Stomach (tissue), 9 donors: ENCODE data around the gene TTC27. TPM values are rescaled to one million over a fixed set of nuclear protein-coding genes. Genes with fewer than 3 reads are reported as not detected.

Experiments
- DNase-seq, 2 donors: peaks; one replicate each; pipeline versions ENCODE4 v3.0.0 to v3.0.0-alpha.2; 2013 to 2019
- H3K27ac ChIP-seq, 5 donors: fragments of 200-600 bp in 4 of 5; sonication (generic) in 4 of 5; one replicate each; pipeline ENCODE4 v1.5.1; 2013 to 2019; ENCODE audit warnings: mild to moderate bottlenecking in 1 of 5, moderate library complexity in 1 of 5
- H3K27me3 ChIP-seq, 3 donors: fragments of 200-600 bp; sonication (generic); one replicate each; pipeline ENCODE4 v1.5.1; 2017 to 2019; ENCODE audit warnings: mixed run types in 1 of 3
- H3K36me3 ChIP-seq, 4 donors: fragments of 200-600 bp; sonication (generic); 1 replicate in 3 of 4; 2 replicates in 1 of 4; pipeline ENCODE4 v1.5.1; 2016 to 2019
- H3K4me1 ChIP-seq, 4 donors: fragments of 200-600 bp; sonication (generic); one replicate each; pipeline ENCODE4 v1.5.1; 2016 to 2019
- H3K4me3 ChIP-seq, 4 donors: fragments of 200-600 bp; sonication (generic) in 3 of 4; one replicate each; pipeline ENCODE4 v1.5.1; 2016 to 2019; ENCODE audit warnings: mild to moderate bottlenecking in 1 of 4
- H3K9me3 ChIP-seq, 4 donors: fragments of 200-600 bp; sonication (generic); one replicate each; pipeline ENCODE4 v1.5.1; 2016 to 2019
- CTCF ChIP-seq, 7 experiments: fragments of 450-650 bp in 4 of 7; fragments of 200-600 bp in 3 of 7; sonication (generic) in 3 of 7; IDR thresholded peaks; one replicate each; pipeline ENCODE4 v1.5.1; 2016 to 2019; ENCODE audit warnings: antibody characterized with exemption in 7 of 7, control low read depth in 2 of 7, mild to moderate bottlenecking in 1 of 7
- EP300 ChIP-seq: sonication (generic); formaldehyde crosslinking; IDR thresholded peaks from one replicate; pipeline ENCODE4 v1.6.1; 2017; ENCODE audit warnings: antibody characterized with exemption
- POLR2A ChIP-seq, 4 donors: fragments of 450-650 bp; IDR thresholded peaks; one replicate each; pipeline ENCODE4 v1.6.1; 2016; ENCODE audit warnings: antibody characterized with exemption in 4 of 4, control low read depth in 2 of 4, mild to moderate bottlenecking in 1 of 4, moderate library complexity in 1 of 4
- POLR2AphosphoS5 ChIP-seq, 3 donors: sonication (generic); formaldehyde crosslinking; IDR thresholded peaks; one replicate each; pipeline ENCODE4 v1.6.1; 2016; ENCODE audit warnings: antibody characterized with exemption in 3 of 3
- WGBS, 5 donors: extraction: QIAGEN DNeasy Blood & Tissue Kit in 3 of 5; methylation state at CpG; one replicate each; pipeline versions ENCODE4 v1.1.5 to v1.1.7; 2013 to 2018; 5-methylcytosine and 5-hydroxymethylcytosine counted together
- intact Hi-C: fragments of 100-400 bp; cut with DNase I; formaldehyde crosslinking; loops from one replicate; pipeline ENCODE4 v1.15.1; 2023; ENCODE audit warnings: low total_unique reads
- polyA plus RNA-seq, 3 donors: library from polyadenylated mRNA; stranded (reverse); fragments of 200-250 nt; gene quantifications; one replicate each; pipeline ENCODE4 v1.2.3, GENCODE V29; 2013
- total RNA-seq, 5 donors: library from RNA; depleted of rRNA; stranded (reverse); fragments of >200 nt; gene quantifications; one replicate each; pipeline versions ENCODE4 v1.1.0 to v1.2.3, GENCODE V29; 2014 to 2016
- donor health status: healthy with polysubstance abuse.
- donor health status: Bipolar disorder and iron deficiency.
- donor health status: healthy.

Gene TTC27
- total and polyA plus RNA-seq, 8 donors = 3.8 to 22.2 (median 5.9) TPM

- H3K27ac ChIP-seq = no peak overlapping the region
- TF ChIP-seq POLR2AphosphoS5 (IDR thresholded peaks at IDR 0.05) = no peak
- no peak for TF ChIP-seq POLR2A (IDR thresholded peaks at IDR 0.05)
- TF ChIP-seq EP300 = no peak
- no peak for DNase-seq
- H3K4me1 ChIP-seq = no peaks in the 10 kb centered on the region
- no peak overlapping the region for H3K4me3 ChIP-seq
- intact Hi-C loops = no loop called here
- no peaks in the 10 kb centered on the region for H3K27me3 ChIP-seq
- H3K36me3 ChIP-seq = peaks cover 0 to 12% (median 1%) of the 10 kb centered on the region in 4 donors
- no peaks in the 10 kb centered on the region for H3K9me3 ChIP-seq
Observed at GRCh38 chr2:32746669-32747068, 118.8 kb downstream of the TTC27 start.

- intact Hi-C loops = no loop called here
- 92 to 100% (median 100%) methylated on average over 1 of the region's 1 CpG for WGBS, 5 donors
Observed at GRCh38 chr2:32748158-32748557, 120.3 kb downstream of the TTC27 start.

GRCh38 chr2:32750880-32751279, 123.0 kb downstream of the TTC27 start:
- intact Hi-C loops = no loop called here
- Histone ChIP-seq H3K4me3 (no peak overlapping the region), H3K9me3 (no peaks in the 10 kb centered on the region), H3K4me1 (peaks cover 0 to 7% (median 0%) of the 10 kb centered on the region in 4 donors), H3K27ac (no peak overlapping the region), H3K27me3 (no peaks in the 10 kb centered on the region), H3K36me3 (peaks cover 0 to 12% (median 0%) of the 10 kb centered on the region in 4 donors)
- DNase-seq = no peak
- no peak for TF ChIP-seq POLR2AphosphoS5 (IDR thresholded peaks at IDR 0.05)
- TF ChIP-seq CTCF (IDR thresholded peaks at IDR 0.05) = no peak
- no peak for TF ChIP-seq EP300
- no peak for TF ChIP-seq POLR2A (IDR thresholded peaks at IDR 0.05)

More at GRCh38 chr2:32748158-32748557, 120.3 kb downstream of the TTC27 start:
- peaks cover 0 to 12% (median 0%) of the 10 kb centered on the region in 4 donors for H3K36me3 ChIP-seq
- DNase-seq = no peak
- no peaks in the 10 kb centered on the region for H3K9me3 ChIP-seq
- H3K4me3 ChIP-seq = no peak overlapping the region
- peaks cover 0 to 7% (median 0%) of the 10 kb centered on the region in 4 donors for H3K4me1 ChIP-seq
- H3K27ac ChIP-seq = no peak overlapping the region
- no peaks in the 10 kb centered on the region for H3K27me3 ChIP-seq
- no peak for TF ChIP-seq EP300
- TF ChIP-seq POLR2AphosphoS5 (IDR thresholded peaks at IDR 0.05) = no peak
- TF ChIP-seq CTCF (IDR thresholded peaks at IDR 0.05) = no peak
- TF ChIP-seq POLR2A (IDR thresholded peaks at IDR 0.05) = no peak

GRCh38 chr2:32752205-32752604, 124.4 kb downstream of the TTC27 start:
- intact Hi-C loops = no loop called here

More at GRCh38 chr2:32752205-32752604, 124.4 kb downstream of the TTC27 start:
- Histone ChIP-seq H3K27ac (no peak overlapping the region), H3K4me1 (peaks cover 0 to 7% (median 0%) of the 10 kb centered on the region in 4 donors), H3K4me3 (no peak overlapping the region), H3K9me3 (no peaks in the 10 kb centered on the region), H3K27me3 (no peaks in the 10 kb centered on the region), H3K36me3 (peaks cover 0 to 12% (median 0%) of the 10 kb centered on the region in 4 donors)
- peak in 1 of 2 donors; percentile 25 for DNase-seq
- TF ChIP-seq CTCF (IDR thresholded peaks at IDR 0.05) = no peak
- no peak for TF ChIP-seq POLR2A (IDR thresholded peaks at IDR 0.05)
- no peak for TF ChIP-seq POLR2AphosphoS5 (IDR thresholded peaks at IDR 0.05)
- no peak for TF ChIP-seq EP300
- WGBS, 5 donors = 37 to 80% (median 80%) methylated on average over 2 of the region's 2 CpGs
